Ishikawa (cell line): ENCODE results near the gene SDCCAG8.

Experiments used
- CREB1 ChIP-seq: IDR thresholded peaks from 2 replicates; pipeline ENCODE4 v1.6.1; 2012; ENCODE audit warnings: low read depth
- EGR1 ChIP-seq: IDR thresholded peaks from 2 replicates; pipeline ENCODE4 v1.6.1; 2012
- MAX ChIP-seq: IDR thresholded peaks from 2 replicates; pipeline ENCODE4 v1.6.1; 2012

GRCh38 chr1:243394601-243395464 is 139.0 kb downstream of the SDCCAG8 start:
- TF ChIP-seq CREB1: no peak
- TF ChIP-seq EGR1: no peak
- no peak for TF ChIP-seq MAX
